Inflammatory macrophage treated with lipopolysaccharide for 1 hour (primary cell): ENCODE data around the gene WNK2.
A peak's percentile ranks its signal among the peaks of the same experiment; 100 is the strongest.

ENCODE experiments used
- DNase-seq, 2 donors: peaks; one replicate each; pipeline ENCODE4 v3.0.0-alpha.2; 2020 to 2022

WNK2 gene

GRCh38 chr9:93183663-93184431 is at the start of gene WNK2:
Gene WNK2 (plus strand): TSS chr9:93184139. CDS start chr9:93184930, 791 bp downstream.
- DNase-seq, result no peak

GRCh38 chr9:93134740-93135444 is 49.0 kb upstream of the WNK2 start:
- DNase-seq, result no peak

- DNase-seq, result peak; percentile 73 to 80
Observed at GRCh38 chr9:93136011-93136440, 47.9 kb upstream of the WNK2 start.

- no peak for DNase-seq
Observed at GRCh38 chr9:93137362-93137761, 46.6 kb upstream of the WNK2 start.

GRCh38 chr9:93138171-93138764 is 45.7 kb upstream of the WNK2 start:
- no peak for DNase-seq

GRCh38 chr9:93139365-93140182 is 44.4 kb upstream of the WNK2 start:
- DNase-seq, result no peak

GRCh38 chr9:93141771-93142483 is 42.0 kb upstream of the WNK2 start:
- DNase-seq, result no peak

- no peak for DNase-seq
Observed at GRCh38 chr9:93143830-93144530, 40.0 kb upstream of the WNK2 start.

GRCh38 chr9:93146696-93147095 is 37.2 kb upstream of the WNK2 start:
- peak; percentile 82 to 87 for DNase-seq

- no peak for DNase-seq
Observed at GRCh38 chr9:93147632-93148031, 36.3 kb upstream of the WNK2 start.

GRCh38 chr9:93148721-93149120 is 35.2 kb upstream of the WNK2 start:
- DNase-seq, result peak; percentile 65 to 66

- peak; percentile 94 to 97 for DNase-seq
Observed at GRCh38 chr9:93149361-93149760, 34.6 kb upstream of the WNK2 start.

- no peak for DNase-seq
Observed at GRCh38 chr9:93151097-93151784, 32.7 kb upstream of the WNK2 start.

- DNase-seq, result peak in 1 of 2 donors; percentile 79
Observed at GRCh38 chr9:93154293-93154903, 29.5 kb upstream of the WNK2 start.

GRCh38 chr9:93155716-93156474 is 28.0 kb upstream of the WNK2 start:
- no peak for DNase-seq

- no peak for DNase-seq
Observed at GRCh38 chr9:93156475-93157008, 27.4 kb upstream of the WNK2 start.

- DNase-seq, result peak; percentile 60 to 90
Observed at GRCh38 chr9:93159601-93160471, 24.1 kb upstream of the WNK2 start.
